GM12873 (cell line): ENCODE measurements around the gene ABR.

Source experiments
- CTCF ChIP-seq: IDR thresholded peaks from 2 replicates; pipeline ENCODE4 v1.5.1; 2012; ENCODE audit warnings: low read depth, mild to moderate bottlenecking, moderate library complexity, low read length, control low read depth; ENCODE audit not compliant: insufficient read depth; ENCODE audit errors: missing control alignments

ABR gene

DNA sequence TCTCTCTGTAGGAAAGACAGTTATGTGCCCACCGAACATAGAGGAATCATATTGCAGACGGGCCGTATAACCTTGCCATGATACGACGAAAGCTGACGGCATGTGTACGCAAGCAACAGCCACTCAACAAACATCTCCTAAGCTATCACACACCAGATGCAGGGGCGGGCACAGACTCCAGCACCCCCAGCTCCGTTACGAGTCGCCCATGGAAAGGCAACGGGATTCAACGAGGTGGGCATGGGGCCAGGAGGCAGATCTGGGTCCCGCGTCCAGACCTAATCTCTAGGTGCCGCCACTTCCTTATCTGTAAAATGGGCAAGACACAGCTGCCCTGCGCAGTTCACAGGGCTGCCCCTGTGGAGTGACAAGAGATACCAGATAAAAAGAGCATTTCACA lies 35.6 kb downstream of the ABR start:
- TF ChIP-seq CTCF, result no peak

- no peak for TF ChIP-seq CTCF
These were observed 36.2 kb downstream of the ABR start for GRCh38 chr17:1143573-1143972.

DNA sequence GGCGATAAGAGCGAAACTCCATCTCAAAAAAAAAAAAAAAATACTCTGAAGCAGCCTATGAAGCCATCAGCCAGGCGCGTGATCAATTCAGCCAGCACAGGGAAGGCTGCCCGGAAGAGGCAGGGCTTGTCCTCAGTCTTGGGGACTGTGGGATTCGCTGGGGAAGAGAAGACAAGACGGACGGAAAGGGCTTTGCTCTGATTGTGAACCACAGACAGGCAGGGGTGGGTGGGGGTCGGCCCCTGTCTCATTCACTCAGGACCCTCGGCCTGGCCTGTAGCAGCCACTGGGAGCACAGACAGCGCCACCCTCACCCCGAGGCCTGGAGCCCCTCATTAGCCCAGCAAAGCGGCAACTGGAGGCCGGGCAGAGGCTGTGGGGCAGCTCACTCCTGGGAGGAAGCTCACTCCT lies 37.2 kb downstream of the ABR start:
- TF ChIP-seq CTCF, result no peak

DNA sequence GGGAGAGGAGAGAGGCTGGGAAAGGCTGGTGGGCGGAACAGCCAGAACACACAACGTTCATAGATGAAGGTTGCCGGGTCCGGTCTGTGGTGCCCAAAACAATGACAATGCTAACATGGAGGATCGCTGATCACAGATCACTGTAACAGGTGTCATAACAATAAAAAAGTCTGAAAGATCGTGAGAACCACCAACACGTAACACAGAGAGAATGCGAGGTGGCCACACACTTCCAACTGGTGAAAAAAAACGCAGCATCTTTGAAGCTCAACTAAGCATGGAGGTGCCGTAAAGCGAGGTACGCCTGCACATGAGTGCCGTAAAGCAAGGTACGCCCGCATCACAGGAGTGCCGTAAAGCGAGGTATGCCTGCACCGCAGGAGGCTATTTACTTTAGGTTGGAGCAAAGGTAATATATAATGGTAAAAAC lies 42.3 kb downstream of the ABR start:
- TF ChIP-seq CTCF, result no peak

GRCh38 chr17:1136748-1137147 lies 43.0 kb downstream of the ABR start:
- TF ChIP-seq CTCF, result no peak

DNA sequence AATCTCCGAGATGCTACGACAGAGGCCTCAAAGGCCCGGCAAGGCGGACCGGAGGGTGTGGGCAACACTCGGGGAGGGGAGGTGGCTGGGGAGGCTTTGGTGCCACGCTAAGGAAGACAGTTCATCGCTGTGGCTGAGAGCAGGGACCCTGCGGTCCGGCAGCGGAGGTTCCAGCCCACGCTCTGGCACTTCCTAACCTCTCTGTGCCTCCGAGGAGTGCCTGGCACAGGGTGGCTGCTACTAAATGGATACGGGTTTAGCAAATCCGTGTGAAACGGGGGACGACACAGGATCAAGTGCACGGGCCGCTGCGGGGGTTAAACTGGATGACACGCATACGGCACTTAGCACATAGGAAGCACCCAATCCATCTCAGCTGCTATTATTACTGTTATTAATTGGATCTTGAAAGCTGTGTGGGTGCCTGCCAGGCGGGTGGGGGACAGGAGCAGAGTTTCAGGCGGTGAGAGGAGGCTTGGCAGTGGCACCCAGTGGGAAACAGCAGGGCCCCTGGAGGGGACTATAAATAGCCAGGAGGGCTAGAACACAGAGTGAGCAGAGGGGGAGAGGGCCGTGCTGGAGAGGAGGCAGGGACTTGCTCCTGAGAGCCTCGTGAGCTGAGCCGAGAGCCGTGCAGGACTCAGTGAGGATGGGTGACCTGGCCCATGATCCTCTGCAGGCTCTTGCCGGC lies 45.0 kb downstream of the ABR start:
- TF ChIP-seq CTCF, result no peak

GRCh38 chr17:1130191-1130590 lies 49.6 kb downstream of the ABR start:
- TF ChIP-seq CTCF, result no peak
